ENCODE measurements around the gene SLC43A1.

SLC43A1 gene

GRCh38 chr11:57551941-57552340 lies 36.4 kb upstream of the SLC43A1 start:
- POLR2A ChIA-PET (ENCODE audit: low non-redundant PET): no interaction called here
- no peak for DNase-seq (ENCODE audit: low spot score)
- CTCF ChIA-PET: no interaction called here
- H3K27ac ChIP-seq: no peak overlapping the region
- TF ChIP-seq CTCF (conservative IDR thresholded peaks at IDR 0.05; ENCODE audit: low read depth): no peak

DNA sequence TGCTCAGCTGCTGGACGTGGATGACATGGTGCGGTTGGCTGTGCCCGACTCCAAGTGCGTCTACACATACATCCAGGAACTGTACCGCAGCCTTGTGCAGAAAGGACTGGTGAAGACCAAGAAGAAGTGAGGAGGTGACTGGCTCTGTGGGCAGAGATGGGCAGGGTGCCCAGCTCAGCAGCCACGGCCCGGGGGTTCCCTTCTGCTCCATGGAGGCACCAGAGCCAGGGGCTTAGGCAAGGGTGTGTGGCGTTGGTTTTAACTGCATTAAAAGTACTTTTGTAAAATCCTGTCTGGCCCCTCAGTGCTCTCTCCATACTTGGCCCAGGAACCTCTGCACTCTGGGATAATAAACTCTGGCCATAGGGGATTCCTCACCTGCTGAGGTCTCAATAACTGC lies 34.5 kb upstream of the SLC43A1 start:
- CTCF ChIA-PET: interaction anchor here (0.5 to 1.3 kb wide), 3 partner anchors 18 to 174 kb away, joined by 3 read pairs; no protein-coding TSS in a partner anchor
- POLR2A ChIA-PET (ENCODE audit: low non-redundant PET): no interaction called here

DNA sequence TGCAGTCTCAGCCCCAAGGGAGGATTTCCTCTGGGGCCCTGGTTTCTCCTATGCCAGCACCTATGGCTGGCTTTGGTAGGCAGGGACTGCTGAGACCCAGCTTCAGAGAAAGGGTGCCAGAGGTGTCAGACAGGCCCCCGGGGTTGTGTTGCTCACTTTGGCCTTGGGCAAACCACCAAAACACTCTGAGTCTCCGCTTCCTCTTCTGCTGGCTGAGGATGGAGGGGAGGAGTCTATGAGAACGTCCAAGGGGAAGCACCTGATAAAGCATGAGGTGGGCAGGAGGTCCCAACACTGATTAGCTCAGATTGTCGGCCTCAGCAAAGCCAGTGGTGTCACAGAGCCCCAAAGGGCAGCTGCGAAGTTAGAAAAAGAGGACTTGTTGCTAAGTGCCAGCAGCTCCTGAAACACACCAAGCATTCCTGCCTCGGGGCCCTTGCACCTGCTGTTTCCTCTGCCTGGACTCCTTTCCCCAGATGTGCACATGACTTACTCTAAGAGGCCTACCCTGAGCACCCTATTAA lies 32.4 kb upstream of the SLC43A1 start:
- CTCF ChIA-PET: interaction anchor here (0.5 to 1.2 kb wide), 5 partner anchors 11 to 402 kb away, joined by 3 to 4 read pairs (median 4); partner anchors contain the start of gene RTN4RL2
- no peak for TF ChIP-seq CTCF (conservative IDR thresholded peaks at IDR 0.05; ENCODE audit: low read depth)
- peak overlapping the region; percentile 17; the same call in 1 of the 2 replicates for H3K27ac ChIP-seq
- DNase-seq (ENCODE audit: low spot score): no peak
- POLR2A ChIA-PET (ENCODE audit: low non-redundant PET): no interaction called here

More for the DNA sequence above, 34.5 kb upstream of the SLC43A1 start:
- DNase-seq (ENCODE audit: low spot score): no peak
- no peak for TF ChIP-seq CTCF (conservative IDR thresholded peaks at IDR 0.05; ENCODE audit: low read depth)
- no peak overlapping the region for H3K27ac ChIP-seq

DNA sequence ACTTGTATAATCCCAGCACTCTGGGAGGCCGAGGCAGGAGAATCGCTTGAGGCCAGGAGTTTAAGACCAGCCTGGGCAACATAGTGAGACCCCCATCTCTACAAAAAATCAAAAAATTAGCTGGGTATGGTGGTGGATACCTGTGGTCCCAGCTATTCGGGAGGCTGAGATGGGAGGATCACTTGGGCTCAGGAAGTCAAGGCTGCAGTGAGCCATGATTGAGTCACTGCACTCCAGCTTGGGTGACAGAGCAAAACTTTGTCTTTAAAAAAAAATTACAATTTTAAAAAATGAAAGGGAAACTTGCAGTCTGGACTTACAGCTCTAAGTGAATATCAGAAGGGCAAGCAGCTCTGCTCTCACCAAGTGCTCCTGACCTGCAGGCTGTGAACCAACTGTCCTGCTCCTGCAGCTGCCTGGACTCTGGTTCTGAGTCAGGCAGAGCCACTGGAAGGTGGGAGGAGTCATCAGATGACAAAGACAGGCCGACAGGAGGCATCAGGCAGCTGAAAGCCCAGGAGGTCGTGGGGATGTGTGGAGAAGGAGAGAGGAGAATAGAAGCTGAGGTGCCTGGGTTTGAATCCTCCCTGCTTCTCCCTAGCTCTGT lies 31.5 kb upstream of the SLC43A1 start:
- ChIA-PET CTCF (interaction anchor here (0.5 to 1.2 kb wide), 8 partner anchors 12 to 390 kb away, joined by 3 to 5 read pairs (median 4); no protein-coding TSS in a partner anchor), POLR2A (ENCODE audit: low non-redundant PET) (no interaction called here)
- DNase-seq (ENCODE audit: low spot score): no peak
- H3K27ac ChIP-seq: peak overlapping the region; percentile 17; the same call in 1 of the 2 replicates
- no peak for TF ChIP-seq CTCF (conservative IDR thresholded peaks at IDR 0.05; ENCODE audit: low read depth)

DNA sequence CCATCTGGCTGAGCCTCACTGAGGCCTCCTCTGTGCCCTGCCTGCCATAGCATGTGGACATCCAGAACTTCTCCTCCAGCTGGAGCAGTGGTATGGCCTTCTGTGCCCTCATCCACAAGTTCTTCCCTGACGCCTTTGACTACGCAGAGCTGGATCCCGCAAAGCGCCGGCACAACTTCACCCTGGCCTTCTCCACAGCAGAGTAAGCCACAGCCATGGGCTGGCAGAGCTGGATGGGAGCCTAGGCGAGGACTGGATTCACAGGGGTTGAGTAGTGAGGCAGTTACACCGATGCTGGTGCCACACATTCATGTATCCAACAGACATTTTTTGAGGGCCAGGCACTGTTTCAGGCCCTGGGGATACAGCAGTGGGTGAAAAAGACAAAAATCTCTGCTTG lies 30.9 kb upstream of the SLC43A1 start:
- CTCF ChIA-PET: interaction anchor here (0.6 to 1.1 kb wide), 7 partner anchors 12 to 390 kb away, joined by 3 to 5 read pairs (median 4); no protein-coding TSS in a partner anchor
- no peak for DNase-seq (ENCODE audit: low spot score)
- H3K27ac ChIP-seq: peak overlapping the region; percentile 17; the same call in 1 of the 2 replicates

GRCh38 chr11:57545883-57546282 lies 30.4 kb upstream of the SLC43A1 start:
- ChIA-PET POLR2A (ENCODE audit: low non-redundant PET) (no interaction called here), CTCF (interaction anchor here (0.7 to 1.1 kb wide), 2 partner anchors 88 to 219 kb away, joined by 3 read pairs; no protein-coding TSS in a partner anchor)
- no peak for DNase-seq (ENCODE audit: low spot score)
- no peak overlapping the region for H3K27ac ChIP-seq
- no peak for TF ChIP-seq CTCF (conservative IDR thresholded peaks at IDR 0.05; ENCODE audit: low read depth)

More for the DNA sequence above, 30.9 kb upstream of the SLC43A1 start:
- TF ChIP-seq CTCF (conservative IDR thresholded peaks at IDR 0.05; ENCODE audit: low read depth): no peak
- POLR2A ChIA-PET (ENCODE audit: low non-redundant PET): no interaction called here

Data from RWPE1 (cell line).